HL-60 (cell line): ENCODE results near the gene TMPRSS13.

ENCODE experiments used
- CTCF ChIP-seq: IDR thresholded peaks from one replicate; pipeline ENCODE4 v1.5.1; 2011; ENCODE audit warnings: low read length, control low read depth, inconsistent platforms; ENCODE audit not compliant: insufficient read depth
- REST ChIP-seq: IDR thresholded peaks from 2 replicates; pipeline ENCODE4 v1.6.1; 2012; ENCODE audit warnings: low read depth; ENCODE audit not compliant: insufficient replicate concordance

GRCh38 chr11:117923275-117923674 lies 5.9 kb downstream of the TMPRSS13 start:
- TF ChIP-seq REST, result no peak
- TF ChIP-seq CTCF, result no peak
